ENCODE results near the gene SLC35F3.

The SLC35F3 gene

DNA sequence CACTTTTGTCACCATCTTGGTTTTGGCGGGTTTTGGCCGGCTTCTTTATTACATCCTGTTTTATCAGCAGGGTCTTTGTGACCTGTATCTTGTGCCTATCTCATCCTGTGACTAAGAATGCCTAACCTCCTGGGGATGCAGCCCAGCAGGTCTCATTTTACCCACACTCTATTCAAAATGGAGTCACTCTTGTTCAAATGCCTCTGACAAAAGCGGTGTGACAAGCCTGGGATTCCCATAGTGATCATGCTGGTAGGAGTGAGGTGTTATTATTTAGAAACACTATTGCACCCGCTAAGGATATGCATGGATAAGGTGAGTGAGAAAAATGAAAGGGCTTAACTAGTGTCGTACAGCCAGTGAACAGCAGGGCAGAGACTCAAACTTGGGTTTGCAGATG, 357.1 kb downstream of the SLC35F3 start:
- no peak for TF ChIP-seq TAF1 (IDR thresholded peaks at IDR 0.05; ENCODE audit: low read depth)
- TF ChIP-seq RAD21 (IDR thresholded peaks at IDR 0.05; ENCODE audit: low read depth): no peak
- TF ChIP-seq CEBPB (IDR thresholded peaks at IDR 0.05): no peak
- TF ChIP-seq TEAD4 (IDR thresholded peaks at IDR 0.05): no peak
- no peak for TF ChIP-seq TCF12 (IDR thresholded peaks at IDR 0.05; ENCODE audit: low read depth)
- no peak for TF ChIP-seq NFIC (IDR thresholded peaks at IDR 0.05)
- TF ChIP-seq EP300 (IDR thresholded peaks at IDR 0.05; ENCODE audit: borderline replicate concordance): no peak
- TF ChIP-seq CREB1 (IDR thresholded peaks at IDR 0.05; ENCODE audit: low read depth): no peak
- TF ChIP-seq, protein P1, sequence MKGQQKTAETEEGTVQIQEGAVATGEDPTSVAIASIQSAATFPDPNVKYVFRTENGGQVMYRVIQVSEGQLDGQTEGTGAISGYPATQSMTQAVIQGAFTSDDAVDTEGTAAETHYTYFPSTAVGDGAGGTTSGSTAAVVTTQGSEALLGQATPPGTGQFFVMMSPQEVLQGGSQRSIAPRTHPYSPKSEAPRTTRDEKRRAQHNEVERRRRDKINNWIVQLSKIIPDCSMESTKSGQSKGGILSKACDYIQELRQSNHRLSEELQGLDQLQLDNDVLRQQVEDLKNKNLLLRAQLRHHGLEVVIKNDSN (IDR thresholded peaks at IDR 0.05): no peak
- no peak for TF ChIP-seq REST (IDR thresholded peaks at IDR 0.05; ENCODE audit: low read depth)
- TF ChIP-seq, protein P2, sequence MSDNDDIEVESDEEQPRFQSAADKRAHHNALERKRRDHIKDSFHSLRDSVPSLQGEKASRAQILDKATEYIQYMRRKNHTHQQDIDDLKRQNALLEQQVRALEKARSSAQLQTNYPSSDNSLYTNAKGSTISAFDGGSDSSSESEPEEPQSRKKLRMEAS (IDR thresholded peaks at IDR 0.05): no peak
- TF ChIP-seq FOXM1 (IDR thresholded peaks at IDR 0.05; ENCODE audit: borderline replicate concordance, low read depth): no peak
- TF ChIP-seq YY1 (IDR thresholded peaks at IDR 0.05; ENCODE audit: low read depth): no peak
- no peak for TF ChIP-seq EGR1 (IDR thresholded peaks at IDR 0.05)
- no peak for TF ChIP-seq ZBTB7A (IDR thresholded peaks at IDR 0.05; ENCODE audit: low read depth)

DNA sequence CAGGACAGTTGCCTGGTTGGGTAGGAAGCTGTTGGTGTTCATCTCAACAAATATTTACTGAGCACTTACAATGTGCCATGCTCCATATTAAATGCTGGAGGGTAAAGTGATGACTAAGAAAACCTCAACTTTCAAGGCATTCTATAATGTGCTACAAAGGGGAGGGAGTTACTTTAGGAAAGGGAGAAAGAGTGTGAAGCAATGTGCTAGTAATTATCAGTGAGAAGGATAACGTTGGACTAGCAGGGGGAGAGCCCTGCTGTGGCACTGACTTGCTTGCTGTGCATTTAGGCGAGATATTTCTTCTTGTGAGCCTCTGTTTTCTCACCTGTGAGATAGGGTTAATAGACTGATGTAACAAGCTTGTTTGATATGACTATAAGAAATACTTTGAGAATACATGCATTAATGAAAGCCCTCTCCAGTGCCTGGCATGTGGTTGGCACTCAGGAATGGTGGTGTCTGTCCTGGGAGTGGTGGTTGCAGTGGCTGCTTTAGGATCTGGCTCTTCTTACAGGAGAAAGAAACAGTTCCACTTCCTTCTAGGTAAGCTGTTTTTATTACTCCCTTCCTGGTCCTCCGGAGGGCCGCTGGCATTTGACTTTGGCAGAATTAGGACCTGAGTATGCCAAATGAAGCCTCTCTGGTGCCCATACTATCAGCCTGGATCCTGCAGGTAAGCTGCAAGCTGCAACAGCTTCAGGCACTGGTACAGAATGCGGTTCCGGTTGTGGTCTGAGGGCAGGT, 357.7 kb downstream of the SLC35F3 start:
- TF ChIP-seq YY1 (IDR thresholded peaks at IDR 0.05; ENCODE audit: low read depth): no peak
- no peak for TF ChIP-seq FOXM1 (IDR thresholded peaks at IDR 0.05; ENCODE audit: borderline replicate concordance, low read depth)
- TF ChIP-seq EGR1 (IDR thresholded peaks at IDR 0.05): no peak
- TF ChIP-seq EP300 (IDR thresholded peaks at IDR 0.05; ENCODE audit: borderline replicate concordance): no peak
- no peak for TF ChIP-seq CREB1 (IDR thresholded peaks at IDR 0.05; ENCODE audit: low read depth)
- no peak for TF ChIP-seq TCF12 (IDR thresholded peaks at IDR 0.05; ENCODE audit: low read depth)
- TF ChIP-seq, protein P2 (IDR thresholded peaks at IDR 0.05): no peak
- no peak for TF ChIP-seq ZBTB7A (IDR thresholded peaks at IDR 0.05; ENCODE audit: low read depth)
- no peak for TF ChIP-seq REST (IDR thresholded peaks at IDR 0.05; ENCODE audit: low read depth)
- TF ChIP-seq TEAD4 (IDR thresholded peaks at IDR 0.05): no peak
- TF ChIP-seq NFIC (IDR thresholded peaks at IDR 0.05): no peak
- no peak for TF ChIP-seq RAD21 (IDR thresholded peaks at IDR 0.05; ENCODE audit: low read depth)
- TF ChIP-seq CEBPB (IDR thresholded peaks at IDR 0.05): no peak
- TF ChIP-seq, protein P1 (IDR thresholded peaks at IDR 0.05): no peak
- TF ChIP-seq TAF1 (IDR thresholded peaks at IDR 0.05; ENCODE audit: low read depth): no peak

GRCh38 chr1:234262754-234263105, 358.3 kb downstream of the SLC35F3 start:
- TF ChIP-seq CEBPB (IDR thresholded peaks at IDR 0.05) (no peak), RAD21 (IDR thresholded peaks at IDR 0.05; ENCODE audit: low read depth) (no peak), TAF1 (IDR thresholded peaks at IDR 0.05; ENCODE audit: low read depth) (no peak), NFIC (IDR thresholded peaks at IDR 0.05) (no peak)

DNA sequence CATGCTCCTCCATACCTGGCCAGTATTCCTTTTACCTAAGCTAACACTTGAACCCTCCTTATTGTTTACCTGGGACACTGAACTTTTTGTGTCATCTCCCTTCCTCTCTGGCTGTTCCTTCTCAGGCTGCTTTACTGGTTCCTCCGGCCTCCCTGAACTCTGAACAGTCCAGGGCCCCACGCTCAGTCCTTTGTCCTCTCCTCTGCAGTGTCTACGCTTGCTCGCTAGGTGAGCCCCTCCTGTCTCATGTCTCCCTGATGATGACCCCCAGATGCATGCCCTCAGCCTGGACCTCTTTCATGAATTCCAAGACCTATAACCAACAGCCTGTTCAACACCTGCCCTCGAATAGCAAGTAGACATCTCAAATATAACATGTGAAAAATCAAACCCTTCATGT, 360.4 kb downstream of the SLC35F3 start:
- no peak for TF ChIP-seq EGR1 (IDR thresholded peaks at IDR 0.05)
- TF ChIP-seq CREB1 (IDR thresholded peaks at IDR 0.05; ENCODE audit: low read depth): no peak
- TF ChIP-seq EP300 (IDR thresholded peaks at IDR 0.05; ENCODE audit: borderline replicate concordance): no peak
- TF ChIP-seq RAD21 (IDR thresholded peaks at IDR 0.05; ENCODE audit: low read depth): no peak
- no peak for TF ChIP-seq TAF1 (IDR thresholded peaks at IDR 0.05; ENCODE audit: low read depth)
- TF ChIP-seq FOXM1 (IDR thresholded peaks at IDR 0.05; ENCODE audit: borderline replicate concordance, low read depth): no peak
- TF ChIP-seq, protein P1 (IDR thresholded peaks at IDR 0.05): no peak
- TF ChIP-seq, protein P2 (IDR thresholded peaks at IDR 0.05): no peak
- TF ChIP-seq TCF12 (IDR thresholded peaks at IDR 0.05; ENCODE audit: low read depth): no peak

- TF ChIP-seq TEAD4 (IDR thresholded peaks at IDR 0.05) (no peak), EGR1 (IDR thresholded peaks at IDR 0.05) (no peak), CREB1 (IDR thresholded peaks at IDR 0.05; ENCODE audit: low read depth) (no peak), ZBTB7A (IDR thresholded peaks at IDR 0.05; ENCODE audit: low read depth) (no peak), NFIC (IDR thresholded peaks at IDR 0.05) (no peak), RAD21 (IDR thresholded peaks at IDR 0.05; ENCODE audit: low read depth) (no peak), YY1 (IDR thresholded peaks at IDR 0.05; ENCODE audit: low read depth) (no peak), TCF12 (IDR thresholded peaks at IDR 0.05; ENCODE audit: low read depth) (no peak), FOXM1 (IDR thresholded peaks at IDR 0.05; ENCODE audit: borderline replicate concordance, low read depth) (no peak), EP300 (IDR thresholded peaks at IDR 0.05; ENCODE audit: borderline replicate concordance) (no peak), TAF1 (IDR thresholded peaks at IDR 0.05; ENCODE audit: low read depth) (no peak), REST (IDR thresholded peaks at IDR 0.05; ENCODE audit: low read depth) (no peak), CEBPB (IDR thresholded peaks at IDR 0.05) (no peak)
- TF ChIP-seq, protein P1 (IDR thresholded peaks at IDR 0.05): no peak
- TF ChIP-seq, protein P2 (IDR thresholded peaks at IDR 0.05): no peak
Measured at GRCh38 chr1:234265321-234265720, 360.8 kb downstream of the SLC35F3 start.

Data from Ishikawa (cell line).